ENCODE measurements around the gene S100B.

The S100B gene

GRCh38 chr21:46627726-46628125 lies 22.8 kb upstream of the S100B start:
- DNase-seq (ENCODE audit: low read depth in 2 of 2) = no peak

GRCh38 chr21:46626975-46627501 lies 22.2 kb upstream of the S100B start:
- no peak for DNase-seq (ENCODE audit: low read depth in 2 of 2)

DNA sequence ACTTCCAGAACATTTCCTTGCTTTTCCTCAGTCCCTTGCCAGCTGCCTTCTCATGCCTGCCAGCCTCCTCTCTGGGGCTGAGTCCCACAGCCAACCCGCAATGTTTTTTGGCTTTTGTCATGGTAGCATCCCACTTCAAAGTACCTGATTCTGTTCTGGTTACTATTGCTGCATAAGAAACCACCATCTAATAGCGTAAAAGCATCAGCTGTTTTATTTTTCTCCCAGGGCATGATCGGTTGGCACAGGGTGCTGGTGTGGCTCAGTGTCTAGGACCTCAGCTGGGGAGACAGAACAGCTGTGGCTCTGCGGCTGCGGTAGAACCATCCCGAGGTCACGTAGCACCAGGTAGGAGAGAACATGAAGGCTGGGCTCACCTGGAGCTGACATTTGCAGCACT lies 21.7 kb upstream of the S100B start:
- no peak for DNase-seq (ENCODE audit: low read depth in 2 of 2)

GRCh38 chr21:46625759-46626158 lies 20.9 kb upstream of the S100B start:
- DNase-seq (ENCODE audit: low read depth in 2 of 2) = no peak

DNA sequence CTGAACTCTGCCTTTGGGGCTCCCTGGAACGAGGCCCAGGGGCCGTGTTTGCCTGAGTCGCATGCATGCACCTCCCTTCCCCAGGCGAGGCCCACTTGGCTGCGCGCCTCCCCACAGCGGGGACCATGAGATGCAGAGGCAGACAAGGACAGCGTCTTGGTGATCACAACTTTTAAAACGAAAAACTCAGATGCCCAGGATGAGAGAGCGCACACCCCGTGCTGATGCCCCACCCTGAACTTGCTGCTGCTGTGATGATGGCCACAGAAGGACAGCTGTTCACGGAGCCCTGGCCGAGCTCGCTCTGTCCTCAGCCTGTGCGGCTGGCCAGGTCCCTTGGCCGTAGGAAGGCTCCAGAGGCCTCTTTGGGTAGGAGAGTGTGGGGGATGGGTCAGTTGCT lies 19.2 kb upstream of the S100B start:
- no peak for DNase-seq (ENCODE audit: low read depth in 2 of 2)

DNA sequence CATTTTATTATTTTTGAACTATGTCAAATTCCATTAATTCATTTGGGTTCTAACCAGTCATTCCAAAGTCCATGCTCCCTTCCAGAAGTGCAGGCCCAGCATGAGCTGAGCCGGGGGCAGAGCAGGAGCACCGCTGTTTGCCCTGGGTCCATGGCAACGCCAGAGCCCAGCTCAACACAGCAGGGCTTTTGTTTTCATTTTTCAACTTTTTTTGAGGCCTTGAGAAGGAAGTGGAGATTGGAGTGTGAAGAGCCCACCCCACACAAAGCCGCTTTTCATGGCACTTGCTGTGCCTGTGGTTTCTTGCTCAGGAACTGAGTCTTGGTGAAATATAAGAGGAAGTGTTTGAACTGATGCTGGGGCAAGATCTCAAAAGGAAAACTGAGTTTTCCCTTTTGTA lies 17.3 kb upstream of the S100B start:
- no peak for DNase-seq (ENCODE audit: low read depth in 2 of 2)

DNA sequence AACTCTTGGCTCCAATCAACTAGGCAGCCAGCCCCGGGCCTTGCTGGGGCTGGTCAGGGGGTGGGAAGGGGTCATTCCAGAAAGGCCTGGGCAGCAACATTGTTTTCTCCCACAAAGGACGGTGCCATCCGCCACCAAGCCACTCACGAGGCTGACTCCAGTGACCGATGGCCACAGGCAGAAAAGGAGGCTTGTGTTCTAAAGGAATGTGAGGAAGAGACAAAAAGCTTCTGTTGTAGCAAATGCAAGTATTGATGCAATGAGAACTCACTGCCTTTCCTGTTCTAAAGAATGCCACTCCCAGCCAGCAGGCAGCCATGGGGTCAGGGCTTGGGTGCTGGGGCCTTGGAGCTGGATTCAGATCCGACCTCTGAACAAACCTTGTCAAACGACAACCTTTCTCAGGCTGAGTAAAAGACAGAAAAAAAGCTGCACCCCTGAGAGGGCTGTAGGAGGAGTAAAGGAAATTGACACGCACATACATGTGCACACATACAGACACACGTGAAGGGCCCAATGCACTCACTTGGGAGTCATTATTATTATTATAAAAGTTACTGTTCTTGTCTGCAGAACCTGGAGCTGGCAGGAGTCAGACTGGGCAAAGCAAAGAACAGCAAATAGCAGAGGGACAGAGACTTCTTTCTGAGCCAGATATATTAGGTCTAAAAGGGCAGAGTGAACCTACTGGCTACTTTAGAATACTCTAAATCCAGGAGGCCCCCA lies 16.7 kb upstream of the S100B start:
- no peak for DNase-seq (ENCODE audit: low read depth in 2 of 2)

GRCh38 chr21:46620846-46621245 lies 16.0 kb upstream of the S100B start:
- DNase-seq (ENCODE audit: low read depth in 2 of 2) = no peak

- DNase-seq (ENCODE audit: low read depth in 2 of 2) = no peak
These were observed 15.0 kb upstream of the S100B start for GRCh38 chr21:46619846-46620245.

GRCh38 chr21:46618738-46619379 lies 14.0 kb upstream of the S100B start:
- DNase-seq (ENCODE audit: low read depth in 2 of 2) = no peak

DNA sequence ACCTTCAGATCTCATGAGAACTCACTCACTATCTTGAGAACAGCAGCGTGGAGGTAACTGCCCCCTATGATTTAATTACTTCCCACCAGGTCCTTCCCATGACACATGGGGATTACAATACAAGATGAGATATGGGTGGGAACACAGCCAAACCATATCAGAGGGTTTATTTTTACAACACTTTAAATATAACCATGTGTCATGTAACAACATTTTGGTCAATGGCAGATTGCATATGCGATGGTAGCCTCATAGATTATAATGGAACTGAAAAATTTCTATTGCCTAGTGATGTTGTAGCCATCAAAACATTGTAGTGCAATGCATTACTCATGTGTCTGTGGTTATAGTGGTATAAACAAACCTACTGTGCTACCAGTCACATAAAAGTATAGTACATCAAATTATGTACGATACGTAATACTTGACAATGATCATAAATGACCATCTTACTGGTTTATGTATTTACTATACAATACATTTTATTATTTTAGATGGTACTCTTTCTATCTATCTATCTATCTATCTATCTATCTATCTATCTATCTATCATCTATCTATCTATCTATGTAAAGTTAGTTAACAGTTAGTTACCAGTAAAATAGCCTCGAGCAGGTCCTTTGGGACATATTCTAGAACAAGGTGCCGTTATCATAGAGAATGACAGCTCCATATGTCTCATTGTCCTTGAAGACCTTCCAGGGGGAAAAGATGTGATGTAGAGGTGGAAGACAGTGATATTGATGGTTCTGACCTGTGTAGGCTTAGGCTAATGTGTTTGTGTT lies 12.6 kb upstream of the S100B start:
- DNase-seq (ENCODE audit: low read depth in 2 of 2) = peak in 1 of 2 experiments; percentile 16

GRCh38 chr21:46616656-46617055 lies 11.8 kb upstream of the S100B start:
- DNase-seq (ENCODE audit: low read depth in 2 of 2) = no peak

DNA sequence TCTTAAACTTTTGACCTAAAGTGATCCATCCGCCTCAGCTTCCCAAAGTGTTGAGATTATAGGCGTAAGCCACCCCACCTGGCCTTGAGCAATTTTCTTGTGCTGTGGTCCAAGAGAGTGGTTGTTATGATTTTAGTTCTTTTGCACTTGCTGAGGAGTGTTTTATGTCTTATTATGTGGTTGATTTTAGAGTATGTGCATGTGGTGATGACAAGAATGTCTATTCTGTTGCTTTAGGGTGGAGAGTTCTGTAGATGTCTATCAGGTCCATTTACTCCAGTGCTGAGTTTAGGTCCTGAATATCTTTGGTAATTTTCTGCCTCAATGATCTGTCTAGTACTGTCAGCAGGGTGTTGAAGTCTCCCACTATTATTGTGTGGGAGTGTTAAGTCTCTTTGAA lies 11.2 kb upstream of the S100B start:
- no peak for DNase-seq (ENCODE audit: low read depth in 2 of 2)

DNA sequence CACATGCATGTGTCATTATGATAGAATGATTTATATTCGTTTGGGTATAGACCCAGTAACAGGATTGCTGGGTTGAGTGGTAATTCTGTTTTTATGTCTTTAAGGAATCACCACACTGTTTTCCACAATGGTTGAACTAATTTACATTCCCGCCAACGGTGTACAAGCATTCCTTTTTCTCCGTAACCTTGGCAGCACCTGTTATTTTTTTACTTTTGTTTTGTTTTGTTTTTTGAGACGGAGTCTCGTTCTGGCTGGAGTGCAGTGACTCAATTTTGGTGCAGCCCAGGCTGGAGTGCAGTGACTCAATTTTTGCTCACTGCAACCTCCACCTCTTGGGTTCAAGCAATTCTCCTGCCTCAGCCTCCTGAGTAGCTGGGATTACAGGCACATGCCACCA lies 8.5 kb upstream of the S100B start:
- DNase-seq (ENCODE audit: low read depth in 2 of 2) = no peak

DNA sequence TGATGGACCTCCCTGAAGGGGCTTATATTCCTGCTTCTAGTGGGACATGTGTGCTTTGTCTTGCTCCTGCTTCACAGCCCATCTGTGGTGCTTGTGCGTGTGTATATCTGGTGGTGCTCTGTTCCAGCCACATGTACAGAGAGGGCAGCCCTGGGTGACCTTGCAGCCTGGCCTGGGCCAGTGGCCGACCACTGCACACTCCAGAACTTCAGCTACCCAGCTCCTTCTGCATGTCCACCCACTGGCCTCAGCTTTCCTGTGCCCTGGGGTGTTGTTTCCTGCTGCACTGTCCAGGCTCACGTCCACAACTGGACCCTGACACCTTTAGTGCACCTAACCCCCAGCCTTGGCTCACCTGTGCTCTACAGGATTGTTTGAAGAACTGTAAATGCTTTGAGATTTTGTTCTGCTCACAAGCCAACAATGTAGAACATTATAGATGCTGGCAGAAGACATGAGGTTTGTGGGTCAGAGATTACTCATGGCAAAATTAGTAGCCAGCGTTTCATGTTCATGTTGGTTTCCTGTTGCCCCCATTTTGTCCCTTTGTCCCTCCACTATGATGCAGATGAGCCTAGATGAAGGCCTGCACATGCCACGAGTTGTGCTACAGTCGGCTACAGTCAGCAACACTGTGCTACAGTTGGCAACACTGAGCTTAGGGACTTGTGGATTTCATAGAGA lies 5.3 kb upstream of the S100B start:
- no peak for DNase-seq (ENCODE audit: low read depth in 2 of 2)

DNA sequence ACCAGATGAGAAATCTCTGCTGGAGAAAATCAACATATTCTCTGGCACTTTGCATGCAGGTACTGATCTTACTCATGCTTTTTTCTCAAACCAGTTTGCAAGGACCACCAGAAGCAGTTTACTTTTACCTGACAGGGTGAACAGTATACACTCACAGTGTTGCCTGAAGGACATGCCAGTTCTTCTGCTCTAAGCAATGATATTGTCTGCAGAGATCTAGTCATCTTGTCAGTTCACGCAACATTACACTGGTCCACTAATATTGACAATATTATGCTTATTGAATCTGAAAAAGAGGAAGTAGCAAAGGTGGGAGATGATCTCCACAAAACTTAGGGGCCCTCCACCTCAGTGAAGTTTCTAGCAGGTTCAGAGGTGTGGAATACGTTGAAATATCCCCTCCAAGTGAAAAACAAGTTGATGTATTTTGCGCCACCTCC lies 3.8 kb upstream of the S100B start:
- no peak for DNase-seq (ENCODE audit: low read depth in 2 of 2)

DNA sequence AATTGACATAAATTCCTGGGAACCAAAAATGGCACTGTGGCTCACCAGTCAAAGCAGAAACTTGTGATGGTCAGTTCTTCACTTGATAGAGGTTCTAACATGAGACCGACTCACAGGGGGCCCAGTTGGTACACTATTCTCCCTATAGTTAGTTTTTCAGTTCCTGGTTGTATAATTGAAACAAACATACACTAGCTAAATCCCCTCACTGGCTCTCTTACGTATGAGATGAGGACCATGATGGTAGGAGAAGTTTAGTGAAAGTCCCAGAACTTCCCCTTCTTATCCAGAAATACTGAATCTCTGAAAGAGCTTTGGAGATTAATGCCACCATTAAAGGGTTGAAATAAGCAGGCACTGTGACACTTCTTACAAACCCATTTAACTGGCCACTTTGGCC lies 2.8 kb upstream of the S100B start:
- no peak for DNase-seq (ENCODE audit: low read depth in 2 of 2)

- no peak for DNase-seq (ENCODE audit: low read depth in 2 of 2)
These were observed 1.5 kb upstream of the S100B start for GRCh38 chr21:46606427-46606813.

DNA sequence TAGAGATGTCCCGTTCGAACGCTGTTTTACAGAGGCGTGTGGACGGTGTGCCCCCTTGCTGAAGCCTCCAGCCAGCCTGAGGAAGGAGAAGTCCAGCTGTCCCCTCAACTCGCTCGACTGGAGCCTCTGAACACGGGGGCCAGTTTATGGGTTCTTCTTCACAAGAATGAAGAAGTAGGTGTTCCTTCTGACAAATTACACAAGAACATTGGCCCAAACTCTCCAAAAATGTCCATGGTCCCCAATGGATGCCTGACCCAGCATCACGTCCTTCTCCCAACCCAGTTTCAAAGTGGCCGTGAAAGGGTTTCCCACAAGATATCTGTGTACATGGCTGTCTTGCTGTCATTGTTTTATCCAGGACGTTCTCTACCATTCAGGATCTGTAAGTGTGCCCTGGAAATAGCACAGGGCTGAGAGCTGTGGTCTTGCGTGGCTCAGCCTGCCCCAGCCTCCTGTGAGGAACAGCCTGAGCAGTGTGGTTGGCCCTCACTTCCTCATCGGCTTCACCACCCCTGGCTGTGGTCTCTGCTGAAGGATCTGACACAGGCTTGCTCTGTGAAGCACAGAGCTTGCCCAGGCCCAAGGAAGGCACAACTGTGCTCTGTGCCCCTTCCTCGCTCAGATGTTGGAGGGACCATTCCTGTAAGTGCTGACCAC lies 1.0 kb upstream of the S100B start:
- DNase-seq (ENCODE audit: low read depth in 2 of 2) = no peak

- no peak for DNase-seq (ENCODE audit: low read depth in 2 of 2)
These were observed 430 bp downstream of the S100B start for GRCh38 chr21:46604329-46604974.

DNA sequence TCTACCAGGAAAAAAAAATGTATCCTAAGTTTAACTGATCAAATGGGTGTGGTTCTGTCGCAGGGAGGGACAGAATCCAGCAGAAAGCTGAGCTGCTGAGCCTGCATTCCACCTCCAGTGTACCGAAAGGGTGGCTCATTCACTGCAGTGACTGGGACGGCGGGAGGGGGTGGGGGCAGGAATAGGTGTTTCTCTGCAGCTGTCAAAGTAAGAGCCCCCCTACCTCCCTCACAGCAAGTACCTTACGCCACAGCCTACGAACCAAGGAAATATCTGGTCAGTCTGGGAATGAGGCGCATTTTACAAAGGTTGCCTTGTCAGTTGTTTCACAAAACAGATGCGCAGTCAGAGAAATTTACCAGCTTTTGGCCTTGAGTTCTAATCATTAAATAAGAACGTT lies 1.7 kb downstream of the S100B start:
- DNase-seq (ENCODE audit: low read depth in 2 of 2) = no peak
